B cell (primary cell): Measurements from ENCODE around the gene ZBTB12. TPM values are rescaled to one million over a fixed set of nuclear protein-coding genes. Genes with fewer than 3 reads are reported as not detected.

ENCODE experiments used
- ATAC-seq: fragments of 200-7000 bp; cut with Tn5 transposase; one replicate; pipeline ENCODE4 v1.10.0; 2021; ENCODE audit warnings: low read depth, mild to moderate bottlenecking, moderate number of reproducible peaks, moderate library complexity
- CTCF ChIA-PET: fragments of 350-600 bp; sonication (Branson Sonifier 250); formaldehyde crosslinking; loops from one replicate; lab custom pipeline; 2021; ENCODE audit warnings: antibody characterized with exemption, inconsistent platforms; lab: Charles Lee
- POLR2A ChIA-PET: fragments of 350-600 bp; sonication (Branson Sonifier 250); formaldehyde crosslinking; loops from one replicate; lab custom pipeline; 2021; ENCODE audit warnings: antibody characterized with exemption; lab: Charles Lee
- DNase-seq: peaks from one replicate; pipeline ENCODE4 v3.0.0; 2013
- H2AFZ ChIP-seq: 2 replicates; pipeline ENCODE4 v1.6.1; 2012; ENCODE audit warnings: mild to moderate bottlenecking, low read depth, low read length; ENCODE audit not compliant: insufficient read depth, poor library complexity, severe bottlenecking
- H3K27ac ChIP-seq, 2 donors: 1 replicate in 1 of 2; 2 replicates in 1 of 2; pipeline ENCODE4 v1.5.1; 2012 to 2013; ENCODE audit warnings: low read length in 2 of 2, mild to moderate bottlenecking in 2 of 2, moderate library complexity in 1 of 2
- H3K27me3 ChIP-seq, 4 experiments: fragments of 200-600 bp in 1 of 4; sonication (generic) in 1 of 4; replicated peaks in 1 of 4; 1 replicate in 2 of 4; 2 replicates in 2 of 4; pipeline versions ENCODE4 v1.6.1 to v1.7.0; 2013 to 2016; ENCODE audit warnings: low read length in 3 of 4, mild to moderate bottlenecking in 2 of 4, mixed read lengths in 1 of 4, moderate library complexity in 1 of 4; ENCODE audit not compliant: insufficient read depth in 4 of 4, control insufficient read depth in 3 of 4; ENCODE audit errors: control extremely low read depth in 1 of 4
- H3K36me3 ChIP-seq, 2 experiments: replicated peaks in 1 of 2; 1 replicate in 1 of 2; 2 replicates in 1 of 2; pipeline versions ENCODE4 v1.6.1 to v1.7.1; 2013; ENCODE audit warnings: low read length in 1 of 2; ENCODE audit not compliant: insufficient read depth in 2 of 2, control insufficient read depth in 1 of 2; ENCODE audit errors: control extremely low read depth in 1 of 2, extremely low read depth in 1 of 2
- H3K4me1 ChIP-seq, 2 donors: fragments of 200-600 bp in 1 of 2; sonication (generic) in 1 of 2; 1 replicate in 1 of 2; 2 replicates in 1 of 2; pipeline versions ENCODE4 v1.5.1 to v1.6.1; 2013 to 2017; ENCODE audit warnings: low read length in 2 of 2; ENCODE audit not compliant: control insufficient read depth in 2 of 2, insufficient read depth in 2 of 2
- H3K4me2 ChIP-seq: replicated peaks from 2 replicates; pipeline ENCODE3; 2012; ENCODE audit warnings: mild to moderate bottlenecking, low read depth, low read length; ENCODE audit not compliant: poor library complexity, severe bottlenecking
- H3K4me3 ChIP-seq, 5 experiments: fragments of 200-600 bp in 1 of 5; sonication (generic) in 1 of 5; 1 replicate in 3 of 5; 2 replicates in 2 of 5; pipeline versions ENCODE4 v1.5.1 to v1.7.0; 2011 to 2016; ENCODE audit warnings: low read length in 4 of 5, mild to moderate bottlenecking in 4 of 5, low read depth in 2 of 5, control low read depth in 1 of 5, moderate library complexity in 1 of 5; ENCODE audit not compliant: insufficient read depth in 1 of 5; ENCODE audit errors: control extremely low read depth in 1 of 5, extremely low read depth in 1 of 5
- H3K79me2 ChIP-seq: fragments of 200-600 bp; sonication (generic); one replicate; pipeline ENCODE4 v1.6.0; 2016; ENCODE audit warnings: low read length; ENCODE audit not compliant: control insufficient read depth, insufficient read depth
- H3K9ac ChIP-seq: fragments of 200-600 bp; sonication (generic); 2 replicates; pipeline ENCODE4 v1.6.1; 2017; ENCODE audit warnings: mild to moderate bottlenecking, low read length, moderate library complexity
- H3K9me3 ChIP-seq, 3 donors: one replicate each; pipeline versions ENCODE4 v1.6.1 to v1.7.1; 2013; ENCODE audit warnings: low read length in 2 of 3; ENCODE audit not compliant: control insufficient read depth in 2 of 3, insufficient read depth in 1 of 3; ENCODE audit errors: control extremely low read depth in 1 of 3
- H4K20me1 ChIP-seq: 2 replicates; pipeline ENCODE4 v1.6.0; 2012; ENCODE audit warnings: mild to moderate bottlenecking, low read length; ENCODE audit not compliant: insufficient read depth, control insufficient read depth, poor library complexity, severe bottlenecking
- H3K27ac Mint-ChIP-seq: one replicate; pipeline ENCODE4 v1.8.0; 2021; ENCODE audit warnings: mixed read lengths
- H3K27me3 Mint-ChIP-seq: one replicate; pipeline ENCODE4 v1.8.0; 2021; ENCODE audit warnings: mixed read lengths
- H3K4me1 Mint-ChIP-seq: one replicate; pipeline ENCODE4 v1.8.0; 2021; ENCODE audit warnings: mixed read lengths
- H3K4me3 Mint-ChIP-seq: one replicate; pipeline ENCODE4 v1.8.0; 2021; ENCODE audit warnings: mixed read lengths
- H3K9me3 Mint-ChIP-seq: one replicate; pipeline ENCODE4 v1.8.0; 2022; ENCODE audit warnings: mixed read lengths; ENCODE audit not compliant: insufficient read depth
- EZH2 ChIP-seq: IDR thresholded peaks from 2 replicates; pipeline ENCODE4 v1.6.1; 2012; ENCODE audit warnings: borderline replicate concordance, low read depth, mild to moderate bottlenecking, moderate library complexity, low read length; ENCODE audit not compliant: insufficient read depth, poor library complexity, severe bottlenecking
- WGBS: methylation state at CpG from one replicate; pipeline ENCODE4 v1.1.5; 2013; ENCODE audit warnings: missing lambda C conversion rate; ENCODE audit not compliant: insufficient coverage; 5-methylcytosine and 5-hydroxymethylcytosine counted together
- intact Hi-C: fragments of 100-400 bp; cut with micrococcal nuclease; formaldehyde crosslinking; loops from one replicate; pipeline ENCODE4 v1.10.0; 2022
- polyA plus RNA-seq: library from polyadenylated mRNA; depleted of rRNA; stranded (reverse); fragments of >200 nt; gene quantifications from 2 replicates; pipeline ENCODE4 v1.2.3, GENCODE V29; 2012
- total RNA-seq, 2 donors: library from RNA; stranded (reverse); fragments of 120-200 nt in 1 of 2; gene quantifications; 1 replicate in 1 of 2; 2 replicates in 1 of 2; pipeline versions ENCODE4 v1.2.3 to v1.2.4, GENCODE V29; 2013 to 2022
- TF ChIP-seq, protein P1 (sequence below): fragments of 200-600 bp; IDR thresholded peaks from one replicate; pipeline ENCODE4 v1.8.0; 2022; ENCODE audit warnings: antibody characterized with exemption, mild to moderate bottlenecking

Gene ZBTB12
- total and polyA plus RNA-seq, 2 donors (not counting 1 experiment from before 2014, with no cell fraction given) = 1.4 to 8.9 TPM

DNA sequence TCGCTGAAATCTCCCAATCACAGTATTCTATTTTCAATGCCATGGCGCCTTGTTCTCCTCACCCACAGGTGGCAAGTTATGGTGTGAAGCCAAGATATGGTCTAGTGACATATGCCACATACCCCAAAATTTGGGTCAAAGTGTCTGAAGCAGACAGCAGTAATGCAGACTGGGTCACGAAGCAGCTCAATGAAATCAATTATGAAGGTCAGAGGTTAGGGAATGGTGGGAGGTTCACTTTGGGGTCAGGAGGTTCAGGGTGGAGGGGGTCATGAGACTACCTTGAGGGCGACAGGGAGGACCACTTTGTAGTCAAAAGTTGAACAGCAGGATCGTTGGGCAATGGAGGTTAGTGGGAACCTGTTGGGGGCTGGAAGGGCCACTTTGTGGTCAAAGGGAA, 46.4 kb upstream of the ZBTB12 start:
- WGBS = 72% methylated on average over 4 of the region's 5 CpGs
- Histone ChIP-seq H3K27ac (no peak overlapping the region), H3K4me2 (no peak overlapping the region), H2AFZ (no peak overlapping the region), H3K79me2 (no peaks in the 10 kb centered on the region), H3K36me3 (peaks cover 0 to 23% of the 10 kb centered on the region in 2 experiments), H3K27me3 (peaks cover 0 to 18% (median 4%) of the 10 kb centered on the region in 4 experiments), H4K20me1 (no peaks in the 10 kb centered on the region), H3K9me3 (no peaks in the 10 kb centered on the region), H3K4me3 (no peak overlapping the region), H3K4me1 (no peaks in the 10 kb centered on the region), H3K9ac (no peak overlapping the region)
- Mint-ChIP-seq H3K4me3 (no peak overlapping the region), H3K27ac (no peak overlapping the region), H3K4me1 (no peaks in the 10 kb centered on the region), H3K9me3 (no peaks in the 10 kb centered on the region), H3K27me3 (peaks cover 10% of the 10 kb centered on the region)
- DNase-seq (no peak), ATAC-seq (no peak)
- intact Hi-C loops = no loop called here
- POLR2A ChIA-PET = no interaction called here
- CTCF ChIA-PET = no interaction called here
- no peak for TF ChIP-seq EZH2
- TF ChIP-seq, protein P1, sequence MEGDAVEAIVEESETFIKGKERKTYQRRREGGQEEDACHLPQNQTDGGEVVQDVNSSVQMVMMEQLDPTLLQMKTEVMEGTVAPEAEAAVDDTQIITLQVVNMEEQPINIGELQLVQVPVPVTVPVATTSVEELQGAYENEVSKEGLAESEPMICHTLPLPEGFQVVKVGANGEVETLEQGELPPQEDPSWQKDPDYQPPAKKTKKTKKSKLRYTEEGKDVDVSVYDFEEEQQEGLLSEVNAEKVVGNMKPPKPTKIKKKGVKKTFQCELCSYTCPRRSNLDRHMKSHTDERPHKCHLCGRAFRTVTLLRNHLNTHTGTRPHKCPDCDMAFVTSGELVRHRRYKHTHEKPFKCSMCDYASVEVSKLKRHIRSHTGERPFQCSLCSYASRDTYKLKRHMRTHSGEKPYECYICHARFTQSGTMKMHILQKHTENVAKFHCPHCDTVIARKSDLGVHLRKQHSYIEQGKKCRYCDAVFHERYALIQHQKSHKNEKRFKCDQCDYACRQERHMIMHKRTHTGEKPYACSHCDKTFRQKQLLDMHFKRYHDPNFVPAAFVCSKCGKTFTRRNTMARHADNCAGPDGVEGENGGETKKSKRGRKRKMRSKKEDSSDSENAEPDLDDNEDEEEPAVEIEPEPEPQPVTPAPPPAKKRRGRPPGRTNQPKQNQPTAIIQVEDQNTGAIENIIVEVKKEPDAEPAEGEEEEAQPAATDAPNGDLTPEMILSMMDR = no peak

DNA sequence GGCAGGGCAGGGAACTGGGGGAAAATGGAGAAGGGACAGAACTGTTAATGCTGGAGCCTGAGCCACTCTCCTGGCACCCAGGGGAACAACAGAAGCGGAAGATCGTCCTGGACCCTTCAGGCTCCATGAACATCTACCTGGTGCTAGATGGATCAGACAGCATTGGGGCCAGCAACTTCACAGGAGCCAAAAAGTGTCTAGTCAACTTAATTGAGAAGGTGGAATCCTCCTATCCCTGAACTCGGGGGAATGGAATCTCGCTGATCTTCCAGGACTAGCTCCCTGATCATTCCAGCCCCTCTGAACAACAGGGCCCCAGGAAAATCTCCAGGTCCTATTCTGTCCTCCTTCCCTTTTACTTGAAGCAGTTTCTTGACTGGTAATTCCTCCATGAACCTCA, 46.0 kb upstream of the ZBTB12 start:
- ChIA-PET POLR2A (no interaction called here), CTCF (no interaction called here)
- H3K36me3 ChIP-seq = peaks cover 0 to 19% of the 10 kb centered on the region in 2 experiments
- ATAC-seq (no peak), DNase-seq (no peak)
- H3K9me3 Mint-ChIP-seq = no peaks in the 10 kb centered on the region
- 96% methylated on average over 4 of the region's 4 CpGs for WGBS
- no peaks in the 10 kb centered on the region for H3K79me2 ChIP-seq
- H3K9me3 ChIP-seq = no peaks in the 10 kb centered on the region
- no peak overlapping the region for H3K4me3 Mint-ChIP-seq
- no peak overlapping the region for H3K4me2 ChIP-seq
- H3K27me3 Mint-ChIP-seq = peaks cover 10% of the 10 kb centered on the region
- no peak overlapping the region for H3K9ac ChIP-seq
- H3K4me3 ChIP-seq = no peak overlapping the region
- no peak overlapping the region for H3K27ac ChIP-seq
- no peak overlapping the region for H2AFZ ChIP-seq
- no peaks in the 10 kb centered on the region for H4K20me1 ChIP-seq
- H3K4me1 Mint-ChIP-seq = no peaks in the 10 kb centered on the region
- intact Hi-C loops = no loop called here
- H3K4me1 ChIP-seq = no peaks in the 10 kb centered on the region
- peaks cover 0 to 22% (median 5%) of the 10 kb centered on the region in 4 experiments for H3K27me3 ChIP-seq
- H3K27ac Mint-ChIP-seq = no peak overlapping the region
- TF ChIP-seq, protein P1 = no peak
- no peak for TF ChIP-seq EZH2
